HL-60 (cell line): ENCODE results near the gene HOMER1.

Source experiments
- CTCF ChIP-seq: IDR thresholded peaks from one replicate; pipeline ENCODE4 v1.5.1; 2011; ENCODE audit warnings: low read length, control low read depth, inconsistent platforms; ENCODE audit not compliant: insufficient read depth
- GABPA ChIP-seq: IDR thresholded peaks from 2 replicates; pipeline ENCODE4 v1.6.1; 2012; ENCODE audit warnings: low read depth
- POLR2AphosphoS5 ChIP-seq: IDR thresholded peaks from 2 replicates; pipeline ENCODE4 v1.6.1; 2012; ENCODE audit warnings: low read depth
- SPI1 ChIP-seq: IDR thresholded peaks from 2 replicates; pipeline ENCODE4 v1.6.1; 2012; ENCODE audit warnings: low read depth, mild to moderate bottlenecking, borderline replicate concordance
- TF ChIP-seq, protein P1 (sequence below): IDR thresholded peaks from 2 replicates; pipeline ENCODE4 v1.6.1; 2012; ENCODE audit warnings: low read depth; ENCODE audit not compliant: insufficient replicate concordance

GRCh38 chr5:79464278-79464677 lies 49.7 kb downstream of the HOMER1 start:
- TF ChIP-seq POLR2AphosphoS5 (no peak), CTCF (no peak), GABPA (no peak), SPI1 (no peak)
- TF ChIP-seq, protein P1, sequence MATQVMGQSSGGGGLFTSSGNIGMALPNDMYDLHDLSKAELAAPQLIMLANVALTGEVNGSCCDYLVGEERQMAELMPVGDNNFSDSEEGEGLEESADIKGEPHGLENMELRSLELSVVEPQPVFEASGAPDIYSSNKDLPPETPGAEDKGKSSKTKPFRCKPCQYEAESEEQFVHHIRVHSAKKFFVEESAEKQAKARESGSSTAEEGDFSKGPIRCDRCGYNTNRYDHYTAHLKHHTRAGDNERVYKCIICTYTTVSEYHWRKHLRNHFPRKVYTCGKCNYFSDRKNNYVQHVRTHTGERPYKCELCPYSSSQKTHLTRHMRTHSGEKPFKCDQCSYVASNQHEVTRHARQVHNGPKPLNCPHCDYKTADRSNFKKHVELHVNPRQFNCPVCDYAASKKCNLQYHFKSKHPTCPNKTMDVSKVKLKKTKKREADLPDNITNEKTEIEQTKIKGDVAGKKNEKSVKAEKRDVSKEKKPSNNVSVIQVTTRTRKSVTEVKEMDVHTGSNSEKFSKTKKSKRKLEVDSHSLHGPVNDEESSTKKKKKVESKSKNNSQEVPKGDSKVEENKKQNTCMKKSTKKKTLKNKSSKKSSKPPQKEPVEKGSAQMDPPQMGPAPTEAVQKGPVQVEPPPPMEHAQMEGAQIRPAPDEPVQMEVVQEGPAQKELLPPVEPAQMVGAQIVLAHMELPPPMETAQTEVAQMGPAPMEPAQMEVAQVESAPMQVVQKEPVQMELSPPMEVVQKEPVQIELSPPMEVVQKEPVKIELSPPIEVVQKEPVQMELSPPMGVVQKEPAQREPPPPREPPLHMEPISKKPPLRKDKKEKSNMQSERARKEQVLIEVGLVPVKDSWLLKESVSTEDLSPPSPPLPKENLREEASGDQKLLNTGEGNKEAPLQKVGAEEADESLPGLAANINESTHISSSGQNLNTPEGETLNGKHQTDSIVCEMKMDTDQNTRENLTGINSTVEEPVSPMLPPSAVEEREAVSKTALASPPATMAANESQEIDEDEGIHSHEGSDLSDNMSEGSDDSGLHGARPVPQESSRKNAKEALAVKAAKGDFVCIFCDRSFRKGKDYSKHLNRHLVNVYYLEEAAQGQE: no peak
